ENCODE results near the gene MYLK4. TPM values are rescaled to one million over a fixed set of nuclear protein-coding genes. Genes with fewer than 3 reads are reported as not detected.

The MYLK4 gene
- total RNA-seq, 1 donor from 2014 or later, result 0.23 TPM

DNA sequence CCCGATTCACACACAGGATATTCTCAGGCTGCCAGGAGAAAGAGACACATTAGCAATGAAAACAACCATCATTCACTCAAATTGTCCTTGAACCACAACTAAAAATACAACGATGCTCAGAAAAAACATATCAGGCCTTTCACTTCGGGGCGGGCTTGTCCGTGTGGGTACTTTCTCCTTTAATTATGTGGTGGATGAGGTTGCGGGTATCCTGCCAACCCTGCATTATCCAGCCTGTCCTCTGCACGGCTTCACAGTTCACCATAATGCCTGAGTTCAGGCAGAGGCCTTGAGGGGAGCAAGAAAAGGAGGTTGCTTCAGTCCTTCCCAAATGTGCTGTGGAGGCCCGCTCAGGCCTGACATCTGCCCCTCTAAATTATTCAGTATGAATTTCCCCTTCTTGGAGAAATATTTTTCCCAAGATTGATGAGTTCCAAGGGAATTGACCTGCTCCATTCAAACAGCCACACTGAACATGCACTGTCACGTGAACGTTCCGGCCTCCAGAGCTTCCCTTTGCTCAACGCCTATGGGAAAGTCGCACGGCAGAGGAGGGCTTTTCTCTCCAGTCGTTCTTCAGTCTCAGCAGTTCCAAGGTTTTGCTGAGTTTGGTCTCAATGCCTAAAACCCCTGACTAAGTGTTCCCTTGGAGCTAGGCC, 70.3 kb downstream of the MYLK4 start:
- no peaks in the 10 kb centered on the region for H3K79me2 ChIP-seq (ENCODE audit: insufficient read depth, low read length)
- Mint-ChIP-seq H3K9me3 (ENCODE audit: unreplicated experiment) (peaks cover 4% of the 10 kb centered on the region), H3K4me3 (ENCODE audit: unreplicated experiment) (no peak overlapping the region), H3K36me3 (ENCODE audit: low read depth, unreplicated experiment) (peaks cover 1% of the 10 kb centered on the region), H3K27me3 (ENCODE audit: low read depth, unreplicated experiment) (peaks cover 3% of the 10 kb centered on the region), H3K27ac (ENCODE audit: unreplicated experiment) (no peak overlapping the region), H3K4me1 (ENCODE audit: low read depth, unreplicated experiment) (no peaks in the 10 kb centered on the region)
- no peak overlapping the region for H3K4me2 ChIP-seq (ENCODE audit: low read length)
- FAIRE-seq, result no peak
- no peak overlapping the region for H2AFZ ChIP-seq (ENCODE audit: low read depth, low read length)
- no peaks in the 10 kb centered on the region for H3K4me1 ChIP-seq (ENCODE audit: insufficient read depth, low read length)
- no peaks in the 10 kb centered on the region for H4K20me1 ChIP-seq (ENCODE audit: insufficient read depth, low read length)
- no peaks in the 10 kb centered on the region for H3K27me3 ChIP-seq (ENCODE audit: insufficient read depth, low read length)
- no peak for DNase-seq (ENCODE audit: low read depth)
- H3K9ac ChIP-seq (ENCODE audit: low read length), result no peak overlapping the region
- H3K4me3 ChIP-seq (ENCODE audit: insufficient read depth, low read depth, low read length), result no peak overlapping the region
- no peaks in the 10 kb centered on the region for H3K36me3 ChIP-seq (ENCODE audit: insufficient read depth, low read length)
- H3K27ac ChIP-seq (ENCODE audit: low read depth, low read length), result no peak overlapping the region
- no peak for TF ChIP-seq EZH2 (IDR thresholded peaks at IDR 0.05; ENCODE audit: insufficient read depth, low read length)
- TF ChIP-seq, protein P1, sequence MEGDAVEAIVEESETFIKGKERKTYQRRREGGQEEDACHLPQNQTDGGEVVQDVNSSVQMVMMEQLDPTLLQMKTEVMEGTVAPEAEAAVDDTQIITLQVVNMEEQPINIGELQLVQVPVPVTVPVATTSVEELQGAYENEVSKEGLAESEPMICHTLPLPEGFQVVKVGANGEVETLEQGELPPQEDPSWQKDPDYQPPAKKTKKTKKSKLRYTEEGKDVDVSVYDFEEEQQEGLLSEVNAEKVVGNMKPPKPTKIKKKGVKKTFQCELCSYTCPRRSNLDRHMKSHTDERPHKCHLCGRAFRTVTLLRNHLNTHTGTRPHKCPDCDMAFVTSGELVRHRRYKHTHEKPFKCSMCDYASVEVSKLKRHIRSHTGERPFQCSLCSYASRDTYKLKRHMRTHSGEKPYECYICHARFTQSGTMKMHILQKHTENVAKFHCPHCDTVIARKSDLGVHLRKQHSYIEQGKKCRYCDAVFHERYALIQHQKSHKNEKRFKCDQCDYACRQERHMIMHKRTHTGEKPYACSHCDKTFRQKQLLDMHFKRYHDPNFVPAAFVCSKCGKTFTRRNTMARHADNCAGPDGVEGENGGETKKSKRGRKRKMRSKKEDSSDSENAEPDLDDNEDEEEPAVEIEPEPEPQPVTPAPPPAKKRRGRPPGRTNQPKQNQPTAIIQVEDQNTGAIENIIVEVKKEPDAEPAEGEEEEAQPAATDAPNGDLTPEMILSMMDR (IDR thresholded peaks at IDR 0.05; ENCODE audit: insufficient read depth, low read depth, low read length), result no peak
- no peaks in the 10 kb centered on the region for H3K9me3 ChIP-seq (ENCODE audit: insufficient read depth, low read depth, low read length)

DNA sequence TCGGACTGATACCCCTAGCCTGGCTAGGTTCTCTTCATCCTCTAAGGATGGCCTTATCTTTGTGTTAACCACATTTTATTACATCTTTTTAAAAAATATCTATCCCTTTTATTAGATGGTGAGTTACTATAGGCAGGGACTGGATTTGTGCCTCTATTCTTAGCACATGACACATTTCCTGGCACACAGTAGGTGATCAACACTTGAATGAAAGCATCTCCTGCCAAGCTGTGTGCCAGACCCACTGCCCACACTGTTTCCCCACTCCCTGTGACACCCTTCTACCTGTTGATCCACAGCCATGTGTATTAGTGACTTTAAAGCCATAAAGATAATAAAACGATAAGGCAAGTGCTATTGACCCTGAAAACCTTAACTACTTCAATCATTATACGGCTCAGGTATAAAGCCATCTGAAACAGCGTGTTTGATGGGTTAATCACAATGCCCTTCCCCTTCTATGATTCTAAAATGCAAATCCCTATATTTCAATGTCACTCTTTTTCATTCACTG, 73.6 kb downstream of the MYLK4 start:
- Histone ChIP-seq H4K20me1 (ENCODE audit: insufficient read depth, low read length) (no peaks in the 10 kb centered on the region), H3K9me3 (ENCODE audit: insufficient read depth, low read depth, low read length) (no peaks in the 10 kb centered on the region), H3K27ac (ENCODE audit: low read depth, low read length) (no peak overlapping the region), H3K27me3 (ENCODE audit: insufficient read depth, low read length) (no peaks in the 10 kb centered on the region), H3K36me3 (ENCODE audit: insufficient read depth, low read length) (no peaks in the 10 kb centered on the region), H2AFZ (ENCODE audit: low read depth, low read length) (no peak overlapping the region), H3K9ac (ENCODE audit: low read length) (no peak overlapping the region), H3K79me2 (ENCODE audit: insufficient read depth, low read length) (no peaks in the 10 kb centered on the region), H3K4me2 (ENCODE audit: low read length) (no peak overlapping the region), H3K4me1 (ENCODE audit: insufficient read depth, low read length) (no peaks in the 10 kb centered on the region), H3K4me3 (ENCODE audit: insufficient read depth, low read depth, low read length) (no peak overlapping the region)
- Mint-ChIP-seq H3K9me3 (ENCODE audit: unreplicated experiment) (no peaks in the 10 kb centered on the region), H3K4me1 (ENCODE audit: low read depth, unreplicated experiment) (no peaks in the 10 kb centered on the region), H3K36me3 (ENCODE audit: low read depth, unreplicated experiment) (no peaks in the 10 kb centered on the region), H3K27ac (ENCODE audit: unreplicated experiment) (no peak overlapping the region), H3K27me3 (ENCODE audit: low read depth, unreplicated experiment) (peaks cover 8% of the 10 kb centered on the region), H3K4me3 (ENCODE audit: unreplicated experiment) (no peak overlapping the region)
- no peak for TF ChIP-seq EZH2 (IDR thresholded peaks at IDR 0.05; ENCODE audit: insufficient read depth, low read length)
- TF ChIP-seq, protein P1 (IDR thresholded peaks at IDR 0.05; ENCODE audit: insufficient read depth, low read depth, low read length), result no peak
- FAIRE-seq (no peak), DNase-seq (ENCODE audit: low read depth) (no peak)

DNA sequence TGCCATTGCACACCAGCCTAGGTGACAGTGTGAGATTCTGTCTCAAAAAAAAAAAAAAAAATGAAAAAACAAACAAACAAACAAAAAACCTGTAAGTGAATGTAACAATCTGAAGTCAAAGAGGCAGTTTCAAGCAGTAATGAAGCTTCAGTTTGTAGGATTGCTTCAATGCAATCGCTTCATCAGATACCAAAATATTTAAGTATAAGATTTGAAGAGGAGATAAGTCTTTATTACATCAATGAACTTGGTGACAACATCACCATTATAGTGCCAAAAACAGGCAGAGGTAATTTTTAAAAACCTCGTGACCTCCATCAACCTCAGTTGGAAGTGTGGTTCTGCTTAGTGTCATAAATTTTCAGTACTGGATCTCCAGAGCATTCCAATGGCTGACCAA, 74.7 kb downstream of the MYLK4 start:
- no peaks in the 10 kb centered on the region for H3K9me3 ChIP-seq (ENCODE audit: insufficient read depth, low read depth, low read length)
- FAIRE-seq (no peak), DNase-seq (ENCODE audit: low read depth) (no peak)
- peaks cover 8% of the 10 kb centered on the region for H3K27me3 Mint-ChIP-seq (ENCODE audit: low read depth, unreplicated experiment)
- H3K9ac ChIP-seq (ENCODE audit: low read length), result no peak overlapping the region
- H3K27ac Mint-ChIP-seq (ENCODE audit: unreplicated experiment), result no peak overlapping the region
- no peaks in the 10 kb centered on the region for H3K27me3 ChIP-seq (ENCODE audit: insufficient read depth, low read length)
- H3K4me1 ChIP-seq (ENCODE audit: insufficient read depth, low read length), result no peaks in the 10 kb centered on the region
- no peak overlapping the region for H3K4me2 ChIP-seq (ENCODE audit: low read length)
- H3K36me3 Mint-ChIP-seq (ENCODE audit: low read depth, unreplicated experiment), result no peaks in the 10 kb centered on the region
- no peak overlapping the region for H3K27ac ChIP-seq (ENCODE audit: low read depth, low read length)
- peaks cover 2% of the 10 kb centered on the region for H3K9me3 Mint-ChIP-seq (ENCODE audit: unreplicated experiment)
- H3K4me3 Mint-ChIP-seq (ENCODE audit: unreplicated experiment), result no peak overlapping the region
- no peak for TF ChIP-seq EZH2 (IDR thresholded peaks at IDR 0.05; ENCODE audit: insufficient read depth, low read length)
- TF ChIP-seq, protein P1 (IDR thresholded peaks at IDR 0.05; ENCODE audit: insufficient read depth, low read depth, low read length), result no peak
- H3K36me3 ChIP-seq (ENCODE audit: insufficient read depth, low read length), result no peaks in the 10 kb centered on the region
- no peak overlapping the region for H2AFZ ChIP-seq (ENCODE audit: low read depth, low read length)
- no peaks in the 10 kb centered on the region for H3K79me2 ChIP-seq (ENCODE audit: insufficient read depth, low read length)
- no peaks in the 10 kb centered on the region for H4K20me1 ChIP-seq (ENCODE audit: insufficient read depth, low read length)
- no peaks in the 10 kb centered on the region for H3K4me1 Mint-ChIP-seq (ENCODE audit: low read depth, unreplicated experiment)
- H3K4me3 ChIP-seq (ENCODE audit: insufficient read depth, low read depth, low read length), result no peak overlapping the region

All from astrocyte (in vitro differentiated cells and primary cell).